OCI-LY7 (cell line): Measurements from ENCODE around the gene SYT14. TPM values are rescaled to one million over a fixed set of nuclear protein-coding genes. Genes with fewer than 3 reads are reported as not detected.

Source experiments
- BruUV-seq: library from RNA; stranded (reverse); fragments of 400-500 nt; replicated peaks from 2 replicates; lab custom pipeline; 2021; lab: Mats Ljungman, UMichigan
- CTCF ChIA-PET: fragments of 300-600 bp; sonication (Branson Sonifier 250); formaldehyde crosslinking; loops from one replicate; lab custom pipeline; 2022; ENCODE audit warnings: antibody characterized with exemption; ENCODE audit not compliant: unreplicated experiment; lab: Charles Lee
- POLR2A ChIA-PET: fragments of 300-600 bp; sonication (Branson Sonifier 250); formaldehyde crosslinking; loops from one replicate; lab custom pipeline; 2022; ENCODE audit warnings: antibody characterized with exemption; lab: Charles Lee
- DNase-seq: peaks from one replicate; pipeline ENCODE4 v3.0.0-alpha.2; 2015; ENCODE audit warnings: low spot score
- H2AFZ ChIP-seq: fragments of 200-600 bp; sonication (generic), shearing (Covaris generic); 2 replicates; pipeline ENCODE4 v1.6.1; 2014; ENCODE audit warnings: mild to moderate bottlenecking, antibody characterized with exemption, low read length, moderate library complexity
- H3K27ac ChIP-seq: fragments of 200-600 bp; sonication (generic); 2 replicates; pipeline ENCODE4 v1.5.1; 2014; ENCODE audit warnings: mixed run types, low read depth, mild to moderate bottlenecking, moderate library complexity, low read length, inconsistent platforms; ENCODE audit not compliant: poor library complexity, severe bottlenecking
- H3K36me3 ChIP-seq: fragments of 200-600 bp; sonication (generic); 2 replicates; pipeline ENCODE4 v1.6.1; 2014; ENCODE audit warnings: mild to moderate bottlenecking, antibody characterized with exemption, low read length, moderate library complexity, mixed read lengths; ENCODE audit not compliant: insufficient read depth
- H3K4me1 ChIP-seq: fragments of 200-600 bp; sonication (generic); 2 replicates; pipeline ENCODE4 v1.5.1; 2014; ENCODE audit warnings: mild to moderate bottlenecking, low read length; ENCODE audit not compliant: insufficient read depth, poor library complexity, severe bottlenecking
- H3K4me2 ChIP-seq: fragments of 200-600 bp; sonication (generic); 2 replicates; pipeline ENCODE4 v1.6.1; 2014; ENCODE audit warnings: mild to moderate bottlenecking, low read length
- H3K4me3 ChIP-seq: fragments of 200-600 bp; sonication (generic); 2 replicates; pipeline ENCODE4 v1.5.1; 2014; ENCODE audit warnings: mild to moderate bottlenecking, low read depth, low read length; ENCODE audit not compliant: poor library complexity, severe bottlenecking
- H3K79me2 ChIP-seq: fragments of 200-600 bp; sonication (generic); 2 replicates; pipeline ENCODE4 v1.6.1; 2016; ENCODE audit warnings: low read depth, mild to moderate bottlenecking, low read length, moderate library complexity, mixed read lengths; ENCODE audit not compliant: insufficient read depth
- H3K9me2 ChIP-seq: fragments of 200-600 bp; sonication (generic); 2 replicates; pipeline ENCODE4 v1.6.1; 2016; ENCODE audit warnings: mild to moderate bottlenecking, low read length, mixed read lengths; ENCODE audit not compliant: insufficient read depth
- H3K9me3 ChIP-seq: fragments of 200-600 bp; sonication (generic); 2 replicates; pipeline ENCODE4 v1.6.1; 2014; ENCODE audit warnings: mild to moderate bottlenecking, mixed run types, low read length, mixed read lengths
- H4K20me1 ChIP-seq: fragments of 200-600 bp; sonication (generic); 2 replicates; pipeline ENCODE4 v1.6.1; 2014; ENCODE audit warnings: mild to moderate bottlenecking, antibody characterized with exemption, low read length, moderate library complexity, mixed read lengths; ENCODE audit not compliant: insufficient read depth
- EZH2phosphoT487 ChIP-seq: fragments of 200-600 bp; sonication (generic); IDR thresholded peaks from 2 replicates; pipeline ENCODE4 v1.6.1; 2018; ENCODE audit warnings: low read depth, borderline replicate concordance, mild to moderate bottlenecking, mixed run types, antibody characterized with exemption, low read length, moderate library complexity, mixed read lengths
- intact Hi-C: fragments of 100-400 bp; cut with micrococcal nuclease; formaldehyde crosslinking; loops from one replicate; pipeline ENCODE4 v1.10.0; 2022; ENCODE audit not compliant: unreplicated experiment
- total RNA-seq, 2 experiments: library from RNA; depleted of rRNA in 1 of 2; stranded (reverse); fragments of >200 nt in 1 of 2; shearing (Covaris generic) in 1 of 2; gene quantifications; 2 replicates each; pipeline ENCODE4 v1.2.3, GENCODE V29; 2014 to 2022
- TF ChIP-seq, protein P1 (sequence below): fragments of 200-600 bp; sonication (generic); conservative IDR thresholded peaks from 2 replicates; pipeline ENCODE4 v1.5.1; 2014; ENCODE audit warnings: mild to moderate bottlenecking, antibody characterized with exemption, low read length, moderate library complexity, mixed read lengths

Gene SYT14
- total RNA-seq, 2 experiments from 2014 or later: not detected

- Histone ChIP-seq H3K9me2 (no peaks in the 10 kb centered on the region), H3K36me3 (no peaks in the 10 kb centered on the region), H3K27ac (no peak overlapping the region), H2AFZ (no peak overlapping the region), H3K4me3 (no peak overlapping the region), H3K9me3 (no peaks in the 10 kb centered on the region), H3K79me2 (no peaks in the 10 kb centered on the region), H3K4me2 (no peak overlapping the region), H4K20me1 (no peaks in the 10 kb centered on the region), H3K4me1 (no peaks in the 10 kb centered on the region)
- POLR2A ChIA-PET: interaction anchor here (0.6 kb wide), 2 partner anchors 188 to 1398 kb away, joined by 3 read pairs; no protein-coding TSS in a partner anchor
- no peak for TF ChIP-seq EZH2phosphoT487
- TF ChIP-seq, protein P1, sequence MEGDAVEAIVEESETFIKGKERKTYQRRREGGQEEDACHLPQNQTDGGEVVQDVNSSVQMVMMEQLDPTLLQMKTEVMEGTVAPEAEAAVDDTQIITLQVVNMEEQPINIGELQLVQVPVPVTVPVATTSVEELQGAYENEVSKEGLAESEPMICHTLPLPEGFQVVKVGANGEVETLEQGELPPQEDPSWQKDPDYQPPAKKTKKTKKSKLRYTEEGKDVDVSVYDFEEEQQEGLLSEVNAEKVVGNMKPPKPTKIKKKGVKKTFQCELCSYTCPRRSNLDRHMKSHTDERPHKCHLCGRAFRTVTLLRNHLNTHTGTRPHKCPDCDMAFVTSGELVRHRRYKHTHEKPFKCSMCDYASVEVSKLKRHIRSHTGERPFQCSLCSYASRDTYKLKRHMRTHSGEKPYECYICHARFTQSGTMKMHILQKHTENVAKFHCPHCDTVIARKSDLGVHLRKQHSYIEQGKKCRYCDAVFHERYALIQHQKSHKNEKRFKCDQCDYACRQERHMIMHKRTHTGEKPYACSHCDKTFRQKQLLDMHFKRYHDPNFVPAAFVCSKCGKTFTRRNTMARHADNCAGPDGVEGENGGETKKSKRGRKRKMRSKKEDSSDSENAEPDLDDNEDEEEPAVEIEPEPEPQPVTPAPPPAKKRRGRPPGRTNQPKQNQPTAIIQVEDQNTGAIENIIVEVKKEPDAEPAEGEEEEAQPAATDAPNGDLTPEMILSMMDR: no peak
- intact Hi-C loops: no loop called here
- DNase-seq: no peak
- no TSS peak for BruUV-seq
- CTCF ChIA-PET: no interaction called here
Observed at GRCh38 chr1:210021145-210021860, 83.3 kb downstream of the SYT14 start.

DNA sequence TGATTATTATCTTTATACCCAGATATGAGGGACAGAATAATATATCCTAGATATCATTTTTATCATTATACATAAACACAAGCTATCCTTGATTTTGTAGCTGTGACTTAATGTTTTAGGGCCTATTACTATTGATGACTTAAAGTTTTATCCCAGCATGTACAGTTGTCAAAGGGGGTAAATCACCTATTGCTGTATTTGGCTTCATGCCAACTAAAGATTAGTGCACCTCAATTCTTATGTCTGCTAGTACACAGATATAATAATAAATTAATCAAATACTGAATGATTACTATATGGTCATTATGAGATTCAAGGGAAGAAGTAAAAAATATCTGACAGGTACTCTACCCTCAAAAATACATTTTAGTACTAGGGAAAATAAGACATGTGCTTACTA, 84.0 kb downstream of the SYT14 start:
- no peak for DNase-seq
- Histone ChIP-seq H2AFZ (no peak overlapping the region), H4K20me1 (no peaks in the 10 kb centered on the region), H3K79me2 (no peaks in the 10 kb centered on the region), H3K4me1 (no peaks in the 10 kb centered on the region), H3K36me3 (no peaks in the 10 kb centered on the region), H3K27ac (no peak overlapping the region), H3K9me3 (no peaks in the 10 kb centered on the region), H3K9me2 (no peaks in the 10 kb centered on the region), H3K4me2 (no peak overlapping the region), H3K4me3 (no peak overlapping the region)
- ChIA-PET POLR2A (interaction anchor here (0.9 kb wide), 1 partner anchor 12 kb away, joined by 3 read pairs; no protein-coding TSS in a partner anchor), CTCF (no interaction called here)
- TF ChIP-seq EZH2phosphoT487: no peak
- TF ChIP-seq, protein P1: no peak
- BruUV-seq: no TSS peak
- intact Hi-C loops: no loop called here

DNA sequence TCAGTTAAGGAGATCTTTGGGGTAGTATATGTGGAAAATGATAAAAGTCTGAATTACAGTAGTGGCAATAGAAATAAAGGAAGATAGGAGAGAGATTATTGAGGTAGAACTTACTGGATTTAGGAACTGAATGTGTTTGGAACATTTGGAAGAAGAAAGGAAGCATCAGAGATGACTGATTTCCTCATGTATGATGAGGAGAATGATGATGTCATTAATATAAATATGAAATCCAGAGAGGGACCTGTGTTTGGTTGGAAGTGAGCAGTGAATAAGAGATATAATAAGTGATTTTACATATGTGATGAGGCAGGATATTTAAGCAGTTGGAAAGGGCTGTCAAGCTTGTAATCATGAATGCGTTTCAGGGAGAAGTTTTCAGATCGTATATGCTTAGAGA, 86.3 kb downstream of the SYT14 start:
- intact Hi-C loops: no loop called here
- no TSS peak for BruUV-seq

More for the DNA sequence above, 86.3 kb downstream of the SYT14 start:
- H3K79me2 ChIP-seq: no peaks in the 10 kb centered on the region
- H3K9me3 ChIP-seq: no peaks in the 10 kb centered on the region
- H4K20me1 ChIP-seq: no peaks in the 10 kb centered on the region
- ChIA-PET CTCF (no interaction called here), POLR2A (no interaction called here)
- H3K4me1 ChIP-seq: no peaks in the 10 kb centered on the region
- no peak overlapping the region for H3K27ac ChIP-seq
- no peak for DNase-seq
- H2AFZ ChIP-seq: no peak overlapping the region
- TF ChIP-seq EZH2phosphoT487: no peak
- TF ChIP-seq, protein P1: no peak
- H3K4me3 ChIP-seq: no peak overlapping the region
- H3K36me3 ChIP-seq: no peaks in the 10 kb centered on the region
- H3K9me2 ChIP-seq: no peaks in the 10 kb centered on the region
- H3K4me2 ChIP-seq: no peak overlapping the region
